Heart left ventricle (tissue), 16 donors: ENCODE results near the gene ACSM2B. TPM values are rescaled to one million over a fixed set of nuclear protein-coding genes. Genes with fewer than 3 reads are reported as not detected.

ENCODE experiments used
- ATAC-seq, 4 donors: fragments of 200-7000 bp; cut with Tn5 transposase; one replicate each; pipeline ENCODE4 v1.9.1; 2020 to 2022; ENCODE audit warnings: moderate library complexity in 4 of 4, mild to moderate bottlenecking in 3 of 4, moderate number of reproducible peaks in 1 of 4
- DNase-seq, 5 donors: peaks; one replicate each; pipeline ENCODE4 v3.0.0-alpha.2; 2020
- H3K27ac ChIP-seq, 12 donors: fragments of 200-600 bp; sonication (generic) in 4 of 12; one replicate each; pipeline versions ENCODE4 v1.5.0 to v1.8.0; 2016 to 2022; ENCODE audit warnings: mild to moderate bottlenecking in 2 of 12
- H3K27me3 ChIP-seq, 9 donors: fragments of 200-600 bp; sonication (generic) in 2 of 9; one replicate each; pipeline versions ENCODE4 v1.5.1 to v1.8.0; 2016 to 2022; ENCODE audit warnings: mild to moderate bottlenecking in 3 of 9
- H3K36me3 ChIP-seq, 9 donors: fragments of 200-600 bp; sonication (generic) in 2 of 9; one replicate each; pipeline versions ENCODE4 v1.5.0 to v1.8.0; 2018 to 2022; ENCODE audit warnings: mild to moderate bottlenecking in 2 of 9
- H3K4me1 ChIP-seq, 12 donors: fragments of 200-600 bp; sonication (generic) in 4 of 12; one replicate each; pipeline versions ENCODE4 v1.5.0 to v1.8.0; 2016 to 2022; ENCODE audit warnings: mild to moderate bottlenecking in 3 of 12
- H3K4me3 ChIP-seq, 12 donors: fragments of 200-600 bp; sonication (generic) in 4 of 12; one replicate each; pipeline versions ENCODE4 v1.5.0 to v1.8.0; 2017 to 2022; ENCODE audit warnings: mild to moderate bottlenecking in 9 of 12, moderate library complexity in 4 of 12
- H3K9me3 ChIP-seq, 12 donors: fragments of 200-600 bp; sonication (generic) in 4 of 12; one replicate each; pipeline versions ENCODE4 v1.5.0 to v1.8.0; 2016 to 2022; ENCODE audit warnings: mild to moderate bottlenecking in 1 of 12
- CTCF ChIP-seq, 12 donors: fragments of 200-600 bp; sonication (generic) in 4 of 12; IDR thresholded peaks; one replicate each; pipeline versions ENCODE4 v1.5.0 to v1.8.0; 2018 to 2022; ENCODE audit warnings: antibody characterized with exemption in 12 of 12, mild to moderate bottlenecking in 5 of 12
- POLR2A ChIP-seq, 2 donors: fragments of 450-650 bp; IDR thresholded peaks; one replicate each; pipeline ENCODE4 v1.6.1; 2017; ENCODE audit warnings: antibody characterized with exemption in 2 of 2, mild to moderate bottlenecking in 2 of 2, moderate library complexity in 2 of 2
- WGBS, 4 donors: extraction: QIAGEN DNeasy Blood & Tissue Kit in 2 of 4; methylation state at CpG; one replicate each; pipeline versions ENCODE4 v1.1.5 to v1.1.7; 2013 to 2018; 5-methylcytosine and 5-hydroxymethylcytosine counted together
- intact Hi-C, 10 donors: fragments of 100-400 bp; cut with DNase I; formaldehyde crosslinking; loops; one replicate each; pipeline versions ENCODE4 v1.11.1 to v1.14.2; 2022
- polyA plus RNA-seq, 2 donors: library from polyadenylated mRNA; stranded (reverse); fragments of 200-250 nt; gene quantifications; one replicate each; pipeline ENCODE4 v1.2.3, GENCODE V29; 2013
- total RNA-seq, 9 donors: library from RNA; depleted of rRNA in 2 of 9; stranded (reverse); fragments of >200 nt in 2 of 9; fragmentation: NEBNext Ultra II Directional in 3 of 9; extraction: Animal tissue kit (Norgen Biotek cat#: 25700) in 3 of 9; gene quantifications; one replicate each; pipeline versions ENCODE4 v1.1.0 to v1.2.4, GENCODE V29; 2016 to 2023
- donor health status: ischemic (EF 13 %, LVEDD 7.1; RV severe dilation, severe dysfunction).
- donor health status: healthy with polysubstance abuse.
- donor health status: DM: no; HTN: yes; CAD: no.
- donor health status: DM: no; HTN: no; CAD: no.
- donor health status: ischemic (EF 25% LVEDD 6.9; RV normal size, moderate dysfunction).
- donor health status: ischemic (EF 25% LVEDD 5.7; RV mildly dilated, moderate dysfunction).
- donor health status: healthy.
- donor health status: DM: yes; HTN: yes; CAD: no.
- donor health status: ischemic (EF 35%, LVEDD 5.7; RV mildly dilated, moderate dysfunction).
- donor health status: nonischemic (EF 11% LVEDD 7.7; RV severe dilation, severe dysfunction).
- donor health status: DM: yes; HTN: yes; CAD: no.
- donor health status: PGD.
- donor health status: ischemic (EF 29% LVEDD 5.4; RV normal size, mild dysfunction).
- donor health status: nonischemic (EF 23%, LVEDD 6.1; RV moderate dilation, normal function).

The ACSM2B gene
- total and polyA plus RNA-seq, 11 donors, result 0.06 to 0.14 TPM; not detected in 9

GRCh38 chr16:20614186-20615141 lies 38.3 kb upstream of the ACSM2B start:
- intact Hi-C loops, result no loop called here
- no peak for TF ChIP-seq POLR2A (IDR thresholded peaks at IDR 0.05)
- no peak for TF ChIP-seq CTCF (IDR thresholded peaks at IDR 0.05)
- no peaks in the 10 kb centered on the region for H3K27me3 ChIP-seq
- WGBS, 4 donors, result 61 to 70% (median 66%) methylated on average over 2 to 3 of the region's 3 CpGs
- DNase-seq (peak in 1 of 5 donors; percentile 54), ATAC-seq (no peak)
- H3K4me1 ChIP-seq, result peaks cover 0 to 20% (median 4%) of the 10 kb centered on the region in 12 donors
- no peak overlapping the region for H3K4me3 ChIP-seq
- H3K36me3 ChIP-seq, result no peaks in the 10 kb centered on the region
- no peak overlapping the region for H3K27ac ChIP-seq
- H3K9me3 ChIP-seq, result no peaks in the 10 kb centered on the region

GRCh38 chr16:20613481-20614185 lies 37.5 kb upstream of the ACSM2B start:
- peak in 1 of 5 donors; percentile 32 for DNase-seq
- Histone ChIP-seq H3K36me3 (no peaks in the 10 kb centered on the region), H3K27me3 (no peaks in the 10 kb centered on the region), H3K9me3 (no peaks in the 10 kb centered on the region), H3K4me3 (no peak overlapping the region), H3K4me1 (peaks cover 0 to 20% (median 4%) of the 10 kb centered on the region in 12 donors), H3K27ac (peak overlapping the region in 3 of 12 donors; percentile 15 to 71 (median 56))
- TF ChIP-seq CTCF (IDR thresholded peaks at IDR 0.05) (no peak), POLR2A (IDR thresholded peaks at IDR 0.05) (no peak)
- WGBS, 4 donors, result 68 to 91% (median 82%) methylated on average over 7 of the region's 7 CpGs
- intact Hi-C loops, result no loop called here
- ATAC-seq, result no peak

GRCh38 chr16:20612551-20613480 lies 36.6 kb upstream of the ACSM2B start:
- Histone ChIP-seq H3K27ac (peak overlapping the region in 7 of 12 donors; percentile 15 to 71 (median 24)), H3K36me3 (no peaks in the 10 kb centered on the region), H3K4me1 (peaks cover 0 to 20% (median 4%) of the 10 kb centered on the region in 12 donors), H3K9me3 (no peaks in the 10 kb centered on the region), H3K4me3 (no peak overlapping the region), H3K27me3 (no peaks in the 10 kb centered on the region)
- TF ChIP-seq CTCF (IDR thresholded peaks at IDR 0.05), result no peak
- ATAC-seq (peak in 3 of 4 donors; percentile 19 to 61 (median 57)), DNase-seq (peak in 4 of 5 donors; percentile 35 to 84 (median 69))
- intact Hi-C loops, result no loop called here
- 61 to 81% (median 77%) methylated on average over 8 to 9 of the region's 9 CpGs for WGBS, 4 donors
